Activated CD8-positive, alpha-beta T cell treated with anti-CD3 and anti-CD28 coated beads for 36 hours (primary cell): Measurements from ENCODE around the gene PARP16. TPM values are rescaled to one million over a fixed set of nuclear protein-coding genes. Genes with fewer than 3 reads are reported as not detected.

Source experiments
- ATAC-seq: fragments of 200-7000 bp; cut with Tn5 transposase; one replicate; pipeline ENCODE4 v1.10.0; 2021; ENCODE audit warnings: mild to moderate bottlenecking, moderate library complexity
- CTCF ChIA-PET: fragments of 350-600 bp; sonication (Branson Sonifier 250); formaldehyde crosslinking; loops from one replicate; lab custom pipeline; 2021; ENCODE audit warnings: antibody characterized with exemption; lab: Charles Lee
- POLR2A ChIA-PET: fragments of 350-600 bp; sonication (Branson Sonifier 250); formaldehyde crosslinking; loops from one replicate; lab custom pipeline; 2021; ENCODE audit warnings: antibody characterized with exemption; lab: Charles Lee
- DNase-seq: peaks from one replicate; pipeline ENCODE4 v3.0.0-alpha.2; 2020
- H3K27ac Mint-ChIP-seq: one replicate; pipeline ENCODE4 v1.8.0; 2021; ENCODE audit warnings: mild to moderate bottlenecking, mixed read lengths
- H3K27me3 Mint-ChIP-seq: one replicate; pipeline ENCODE4 v1.8.0; 2021; ENCODE audit warnings: mixed read lengths
- H3K36me3 Mint-ChIP-seq: one replicate; pipeline ENCODE4 v1.8.0; 2021; ENCODE audit warnings: low read depth, mixed read lengths
- H3K4me1 Mint-ChIP-seq: one replicate; pipeline ENCODE4 v1.8.0; 2021; ENCODE audit warnings: low read depth, mixed read lengths
- H3K4me3 Mint-ChIP-seq: one replicate; pipeline ENCODE4 v1.8.0; 2021; ENCODE audit warnings: mild to moderate bottlenecking, moderate library complexity, mixed read lengths
- H3K9me3 Mint-ChIP-seq: one replicate; pipeline ENCODE4 v1.8.0; 2021; ENCODE audit warnings: mixed read lengths
- CTCF ChIP-seq: fragments of 200-600 bp; IDR thresholded peaks from one replicate; pipeline ENCODE4 v1.8.0; 2022; ENCODE audit warnings: antibody characterized with exemption, mild to moderate bottlenecking
- intact Hi-C: fragments of 100-400 bp; cut with micrococcal nuclease; formaldehyde crosslinking; loops from one replicate; pipeline ENCODE4 v1.10.0; 2022
- total RNA-seq, 2 experiments: library from RNA; stranded (reverse); gene quantifications; one replicate each; pipeline ENCODE4 v1.2.3, GENCODE V29; 2021

PARP16 gene
- total RNA-seq, 2 experiments from 2014 or later, result 17.9 to 20.5 TPM

DNA sequence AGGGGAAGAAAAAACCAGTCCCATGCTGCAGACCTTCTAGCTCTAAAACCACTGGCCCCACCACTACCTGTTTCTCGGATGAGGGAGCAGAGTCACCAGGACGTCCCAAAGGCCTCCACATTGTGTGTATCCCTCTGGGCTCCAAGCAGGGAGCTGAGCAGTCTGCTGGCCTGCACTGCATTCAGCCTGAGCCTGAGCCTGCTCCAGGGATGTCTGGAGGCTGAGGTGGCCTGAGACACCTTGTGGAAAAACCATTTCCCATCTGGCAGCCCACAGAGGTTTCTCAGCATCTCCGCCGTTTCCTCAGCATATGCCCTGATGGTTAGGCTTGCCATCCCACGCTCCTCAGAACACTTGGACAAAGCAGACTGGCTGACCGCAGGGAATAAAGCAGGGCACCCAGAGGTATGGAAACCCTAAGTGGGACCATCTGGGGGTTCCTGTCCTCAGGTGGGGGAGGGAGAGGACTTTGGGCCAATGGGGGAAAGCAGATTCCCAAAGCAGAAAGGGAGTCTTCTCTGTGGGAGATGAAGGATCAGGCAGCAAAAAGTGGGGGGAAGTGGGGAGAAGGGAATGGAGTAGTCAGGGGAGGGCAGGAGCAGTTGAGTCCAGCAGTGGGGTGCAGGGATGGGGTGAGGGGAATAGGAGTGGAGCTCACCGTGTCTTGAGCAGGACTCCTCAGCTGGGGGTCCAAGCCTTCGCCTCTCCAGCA is 75.8 kb downstream of the PARP16 start, which contains the start of gene CILP:
Gene CILP, minus strand, starts transcription at position 704 of the 712 bp plus-strand sequence. CDS start 1,718 bp downstream, outside the sequence.
- POLR2A ChIA-PET, result interaction anchor here (0.9 to 1.1 kb wide), 3 partner anchors 8 to 94 kb away, joined by 3 to 4 read pairs (median 4); partner anchors contain the start of gene RNU5B-1
- Mint-ChIP-seq H3K9me3 (no peaks in the 10 kb centered on the region), H3K27ac (no peak within 1 kb of the TSS), H3K4me3 (no peak within 1 kb of the TSS), H3K36me3 (no peaks in the 10 kb centered on the region), H3K27me3 (no peaks in the 10 kb centered on the region), H3K4me1 (peaks cover 5% of the 10 kb centered on the region)
- no peak for TF ChIP-seq CTCF
- intact Hi-C loops, result no loop called here
- no peak for ATAC-seq
- no peak for DNase-seq
- CTCF ChIA-PET, result interaction anchor here (0.8 to 2.0 kb wide), 10 partner anchors 9 to 87 kb away, joined by 3 to 10 read pairs (median 4); partner anchors contain the start of gene PARP16

DNA sequence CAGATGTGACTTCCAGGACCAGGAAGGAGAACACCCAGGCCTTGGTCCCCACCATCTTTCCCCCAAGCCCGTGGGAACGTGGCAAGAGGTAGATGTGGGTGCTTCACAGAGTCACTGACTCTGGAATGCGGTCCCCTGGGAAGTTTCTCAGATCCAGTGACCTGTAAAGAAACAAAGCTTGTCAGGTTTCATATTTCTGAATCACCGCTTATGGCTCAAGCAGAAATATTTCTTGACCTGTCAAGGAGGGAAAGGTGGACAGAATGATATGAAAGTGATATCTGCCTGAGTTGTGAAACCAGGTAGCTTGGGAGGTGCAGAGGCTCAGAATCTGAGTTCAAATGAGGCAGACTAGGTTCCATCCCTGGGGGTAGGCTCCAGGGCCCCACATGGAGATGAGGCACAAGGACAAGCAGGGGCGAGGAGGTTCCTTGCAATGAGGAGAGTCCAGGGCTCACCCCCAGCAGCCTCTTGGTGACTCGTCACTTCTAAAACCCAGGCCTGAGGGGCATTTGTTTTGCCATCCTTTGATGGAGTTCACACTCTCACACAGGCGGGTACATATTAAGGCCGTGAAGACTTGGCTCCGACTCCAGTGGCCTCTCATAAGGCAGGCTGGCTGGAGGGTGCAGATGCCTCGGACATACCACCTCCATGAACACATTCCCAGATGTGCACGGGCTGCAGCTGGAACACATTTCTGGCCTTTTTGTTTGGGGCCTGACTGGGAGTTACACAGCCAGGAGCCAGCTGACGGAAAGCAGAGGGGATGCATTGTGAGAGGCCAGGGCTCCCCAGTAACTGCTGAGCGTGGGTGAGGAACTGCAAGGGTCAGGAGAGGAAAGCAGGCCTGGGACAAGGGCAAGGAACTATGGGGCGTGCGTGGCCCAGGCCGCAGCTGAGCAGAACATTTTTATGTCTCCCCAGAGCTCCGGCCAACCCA is 76.7 kb downstream of the PARP16 start:
- no peak overlapping the region for H3K4me3 Mint-ChIP-seq
- peaks cover 5% of the 10 kb centered on the region for H3K4me1 Mint-ChIP-seq
- ChIA-PET POLR2A (interaction anchor here (0.7 kb wide), 1 partner anchor 950 kb away, joined by 3 read pairs; no protein-coding TSS in a partner anchor), CTCF (interaction anchor here (1.1 to 2.9 kb wide), 4 partner anchors 9 to 88 kb away, joined by 3 to 10 read pairs (median 6); no protein-coding TSS in a partner anchor)
- no peaks in the 10 kb centered on the region for H3K9me3 Mint-ChIP-seq
- H3K27ac Mint-ChIP-seq, result no peak overlapping the region
- intact Hi-C loops, result no loop called here
- DNase-seq (no peak), ATAC-seq (no peak)
- no peaks in the 10 kb centered on the region for H3K36me3 Mint-ChIP-seq
- TF ChIP-seq CTCF, result no peak
- H3K27me3 Mint-ChIP-seq, result no peaks in the 10 kb centered on the region

DNA sequence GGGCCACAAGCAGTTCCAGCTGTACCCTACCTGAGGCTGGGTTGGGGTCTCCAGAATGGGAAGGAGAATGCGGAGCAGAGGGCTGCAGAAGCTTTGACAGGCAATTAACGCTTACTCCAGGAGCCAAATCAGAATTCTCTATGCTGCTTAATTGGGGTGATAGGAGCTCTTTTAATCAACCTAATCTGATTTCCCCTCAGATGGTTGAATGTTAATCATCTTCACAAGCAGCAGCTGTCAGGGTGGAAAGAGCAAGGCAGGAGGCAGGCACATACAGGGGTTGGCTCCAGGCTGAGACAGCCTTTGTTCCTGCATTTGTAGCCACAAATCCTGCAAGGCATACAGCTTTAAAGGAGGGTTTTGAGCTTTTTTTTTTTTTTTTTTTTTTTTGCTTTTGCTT is 78.0 kb downstream of the PARP16 start:
- no peak for DNase-seq
- Mint-ChIP-seq H3K4me3 (no peak overlapping the region), H3K9me3 (no peaks in the 10 kb centered on the region), H3K27ac (no peak overlapping the region), H3K4me1 (peaks cover 5% of the 10 kb centered on the region), H3K36me3 (no peaks in the 10 kb centered on the region), H3K27me3 (no peaks in the 10 kb centered on the region)
- intact Hi-C loops, result no loop called here
- TF ChIP-seq CTCF, result no peak
- ATAC-seq, result no peak
- ChIA-PET POLR2A (interaction anchor here (1.4 to 1.5 kb wide), 2 partner anchors 77 to 89 kb away, joined by 3 to 5 read pairs; no protein-coding TSS in a partner anchor), CTCF (interaction anchor here (0.6 to 2.9 kb wide), 9 partner anchors 16 to 229 kb away, joined by 3 to 10 read pairs (median 3); partner anchors contain the start of genes CLPX and RNU5B-1)

Other genes starting within 250 kb of the PARP16 start
- gene SLC51B, start 241.5 kb downstream of the PARP16 start, total RNA-seq, result not detected
- gene RASL12, start 218.9 kb downstream of the PARP16 start, total RNA-seq, result not detected
- gene KBTBD13, start 210.1 kb downstream of the PARP16 start, total RNA-seq, result not detected
- gene UBAP1L, start 171.7 kb downstream of the PARP16 start, total RNA-seq, result 1 to 10 TPM; 2.9 to 3.3 TPM
- 10 to 100 TPM; 33.8 to 35.1 TPM for gene PDCD7, start 153.1 kb downstream of the PARP16 start, total RNA-seq
- gene CLPX, start 101.5 kb downstream of the PARP16 start, total RNA-seq, result 10 to 100 TPM; 76.7 to 77.4 TPM
- not detected for gene CILP, start 75.4 kb downstream of the PARP16 start, total RNA-seq
- gene RNU5A-1, start 9.2 kb upstream of the PARP16 start, total RNA-seq, result not detected
- not detected for gene RNU5B-1, start 17.8 kb upstream of the PARP16 start, total RNA-seq
- gene IGDCC3, start 91.1 kb upstream of the PARP16 start, total RNA-seq, result not detected
- under 1 TPM; 0.20 to 0.31 TPM for gene IGDCC4, start 136.1 kb upstream of the PARP16 start, total RNA-seq
- 10 to 100 TPM; 27.7 to 32.6 TPM for gene DPP8, start 230.8 kb upstream of the PARP16 start, total RNA-seq
- gene HACD3, start 243.6 kb upstream of the PARP16 start, total RNA-seq, result 10 to 100 TPM; 30.2 to 32.5 TPM